DND-41 (cell line): ENCODE results near the gene MEGF6.
"Not testable (repeated sequence)": the region's sequence is repeated elsewhere in the genome, so short reads cannot be mapped to it uniquely, and the experiment has no call there.

ENCODE experiments used
- ATAC-seq: fragments of 200-7000 bp; cut with Tn5 transposase; 3 replicates; pipeline ENCODE4 v1.9.1; 2021; ENCODE audit warnings: low read depth; ENCODE audit not compliant: insufficient read depth
- DNase-seq: peaks from one replicate; pipeline ENCODE4 v3.0.0-alpha.2; 2020
- H2AFZ ChIP-seq: 2 replicates; pipeline ENCODE4 v1.6.0; 2012; ENCODE audit warnings: low read depth, low read length
- H3K27ac ChIP-seq: 2 replicates; pipeline ENCODE4 v1.5.1; 2012; ENCODE audit warnings: low read length, inconsistent platforms
- H3K27me3 ChIP-seq: fragments of 200-600 bp; sonication (generic); 2 replicates; pipeline ENCODE4 v1.6.0; 2012; ENCODE audit warnings: low read length, mild to moderate bottlenecking, inconsistent platforms; ENCODE audit not compliant: insufficient read depth, poor library complexity
- H3K36me3 ChIP-seq: 2 replicates; pipeline ENCODE4 v1.5.1; 2012; ENCODE audit warnings: low read length, inconsistent platforms; ENCODE audit not compliant: insufficient read depth
- H3K4me1 ChIP-seq: 2 replicates; pipeline ENCODE4 v1.5.1; 2012; ENCODE audit warnings: mild to moderate bottlenecking, low read length; ENCODE audit not compliant: insufficient read depth
- H3K4me2 ChIP-seq: 2 replicates; pipeline ENCODE4 v1.6.0; 2012; ENCODE audit warnings: mild to moderate bottlenecking, moderate library complexity, low read length, inconsistent platforms; ENCODE audit not compliant: insufficient read depth
- H3K4me3 ChIP-seq, 2 experiments: fragments of 200-600 bp in 1 of 2; shearing (Covaris generic) in 1 of 2; 2 replicates each; pipeline ENCODE4 v1.5.1; 2012 to 2016; ENCODE audit warnings: inconsistent platforms in 2 of 2, low read length in 2 of 2, mild to moderate bottlenecking in 2 of 2, low read depth in 1 of 2, moderate library complexity in 1 of 2
- H3K79me2 ChIP-seq: 2 replicates; pipeline ENCODE4 v1.6.0; 2012; ENCODE audit warnings: low read length, inconsistent platforms; ENCODE audit not compliant: insufficient read depth
- H3K9ac ChIP-seq: 2 replicates; pipeline ENCODE4 v1.6.0; 2012; ENCODE audit warnings: low read depth, mild to moderate bottlenecking, inconsistent platforms, low read length, moderate library complexity
- H3K9me3 ChIP-seq: 2 replicates; pipeline ENCODE4 v1.5.1; 2012; ENCODE audit warnings: low read length, moderate library complexity, mild to moderate bottlenecking, inconsistent platforms; ENCODE audit not compliant: insufficient read depth, severe bottlenecking
- H4K20me1 ChIP-seq: 2 replicates; pipeline ENCODE4 v1.6.0; 2012; ENCODE audit warnings: low read length; ENCODE audit not compliant: insufficient read depth
- EZH2 ChIP-seq: IDR thresholded peaks from 3 replicates; pipeline ENCODE4 v1.6.1; 2012; ENCODE audit warnings: borderline replicate concordance, low read depth, mild to moderate bottlenecking, moderate library complexity, low read length, inconsistent platforms; ENCODE audit not compliant: severe bottlenecking
- TF ChIP-seq, protein P1 (sequence below): IDR thresholded peaks from 2 replicates; pipeline ENCODE4 v1.5.1; 2012; ENCODE audit warnings: borderline replicate concordance, low read length, moderate library complexity, mild to moderate bottlenecking; ENCODE audit not compliant: poor library complexity, severe bottlenecking; ENCODE audit errors: extremely low read depth

The MEGF6 gene

DNA sequence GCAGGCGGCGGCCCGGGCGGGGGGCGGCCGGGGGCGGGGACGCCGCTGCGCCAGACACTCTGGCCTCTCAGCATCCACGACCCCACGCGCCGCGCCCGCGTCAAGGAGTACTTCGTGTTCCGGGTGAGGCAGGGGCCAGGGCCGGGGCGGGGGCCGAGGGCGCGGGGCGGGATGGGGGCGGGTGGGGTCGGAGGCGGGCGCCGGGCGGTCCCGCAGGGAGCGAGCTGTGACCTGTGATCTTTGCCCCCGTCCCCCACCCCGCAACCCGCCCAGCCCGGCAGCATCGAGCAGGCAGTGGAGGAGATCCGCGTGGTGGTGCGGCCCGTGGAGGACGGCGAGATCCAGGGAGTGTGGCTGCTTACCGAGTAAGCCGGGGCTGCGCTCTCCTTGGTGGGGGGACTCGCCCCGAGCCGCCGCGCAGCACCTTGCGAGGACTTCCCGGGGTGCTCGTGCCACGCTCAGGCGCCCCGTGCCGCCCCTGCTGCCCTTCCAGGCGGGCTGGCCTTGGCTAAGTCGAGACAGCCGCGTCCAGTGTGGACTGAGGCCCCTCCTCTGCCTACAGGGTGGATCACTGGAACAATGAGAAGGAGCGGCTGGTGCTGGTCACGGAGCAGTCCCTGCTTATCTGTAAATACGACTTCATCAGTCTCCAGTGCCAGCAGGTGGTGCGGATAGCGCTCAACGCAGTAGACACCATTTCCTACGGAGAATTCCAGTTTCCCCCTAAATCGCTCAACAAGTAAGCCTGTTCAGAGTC is 14.0 kb upstream of the MEGF6 start:
- Histone ChIP-seq H3K79me2 (peaks cover 9% of the 10 kb centered on the region), H3K4me1 (peaks cover 24% of the 10 kb centered on the region), H3K9me3 (no peaks in the 10 kb centered on the region), H3K4me2 (peak overlapping the region; percentile 92), H3K27ac (peak overlapping the region; percentile 41), H3K36me3 (peaks cover 31% of the 10 kb centered on the region), H3K27me3 (no peaks in the 10 kb centered on the region), H2AFZ (peak overlapping the region; percentile 45; the same call in 1 of the 2 replicates), H3K9ac (peak overlapping the region; percentile 59), H4K20me1 (peaks cover 8% of the 10 kb centered on the region; the same call in 1 of the 2 replicates), H3K4me3 (peak overlapping the region; percentile 34 to 97; a peak in 3 of 4 replicates)
- peak; percentile 20 for ATAC-seq
- DNase-seq = no peak
- TF ChIP-seq EZH2 = no peak
- TF ChIP-seq, protein P1, sequence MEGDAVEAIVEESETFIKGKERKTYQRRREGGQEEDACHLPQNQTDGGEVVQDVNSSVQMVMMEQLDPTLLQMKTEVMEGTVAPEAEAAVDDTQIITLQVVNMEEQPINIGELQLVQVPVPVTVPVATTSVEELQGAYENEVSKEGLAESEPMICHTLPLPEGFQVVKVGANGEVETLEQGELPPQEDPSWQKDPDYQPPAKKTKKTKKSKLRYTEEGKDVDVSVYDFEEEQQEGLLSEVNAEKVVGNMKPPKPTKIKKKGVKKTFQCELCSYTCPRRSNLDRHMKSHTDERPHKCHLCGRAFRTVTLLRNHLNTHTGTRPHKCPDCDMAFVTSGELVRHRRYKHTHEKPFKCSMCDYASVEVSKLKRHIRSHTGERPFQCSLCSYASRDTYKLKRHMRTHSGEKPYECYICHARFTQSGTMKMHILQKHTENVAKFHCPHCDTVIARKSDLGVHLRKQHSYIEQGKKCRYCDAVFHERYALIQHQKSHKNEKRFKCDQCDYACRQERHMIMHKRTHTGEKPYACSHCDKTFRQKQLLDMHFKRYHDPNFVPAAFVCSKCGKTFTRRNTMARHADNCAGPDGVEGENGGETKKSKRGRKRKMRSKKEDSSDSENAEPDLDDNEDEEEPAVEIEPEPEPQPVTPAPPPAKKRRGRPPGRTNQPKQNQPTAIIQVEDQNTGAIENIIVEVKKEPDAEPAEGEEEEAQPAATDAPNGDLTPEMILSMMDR = no peak

DNA sequence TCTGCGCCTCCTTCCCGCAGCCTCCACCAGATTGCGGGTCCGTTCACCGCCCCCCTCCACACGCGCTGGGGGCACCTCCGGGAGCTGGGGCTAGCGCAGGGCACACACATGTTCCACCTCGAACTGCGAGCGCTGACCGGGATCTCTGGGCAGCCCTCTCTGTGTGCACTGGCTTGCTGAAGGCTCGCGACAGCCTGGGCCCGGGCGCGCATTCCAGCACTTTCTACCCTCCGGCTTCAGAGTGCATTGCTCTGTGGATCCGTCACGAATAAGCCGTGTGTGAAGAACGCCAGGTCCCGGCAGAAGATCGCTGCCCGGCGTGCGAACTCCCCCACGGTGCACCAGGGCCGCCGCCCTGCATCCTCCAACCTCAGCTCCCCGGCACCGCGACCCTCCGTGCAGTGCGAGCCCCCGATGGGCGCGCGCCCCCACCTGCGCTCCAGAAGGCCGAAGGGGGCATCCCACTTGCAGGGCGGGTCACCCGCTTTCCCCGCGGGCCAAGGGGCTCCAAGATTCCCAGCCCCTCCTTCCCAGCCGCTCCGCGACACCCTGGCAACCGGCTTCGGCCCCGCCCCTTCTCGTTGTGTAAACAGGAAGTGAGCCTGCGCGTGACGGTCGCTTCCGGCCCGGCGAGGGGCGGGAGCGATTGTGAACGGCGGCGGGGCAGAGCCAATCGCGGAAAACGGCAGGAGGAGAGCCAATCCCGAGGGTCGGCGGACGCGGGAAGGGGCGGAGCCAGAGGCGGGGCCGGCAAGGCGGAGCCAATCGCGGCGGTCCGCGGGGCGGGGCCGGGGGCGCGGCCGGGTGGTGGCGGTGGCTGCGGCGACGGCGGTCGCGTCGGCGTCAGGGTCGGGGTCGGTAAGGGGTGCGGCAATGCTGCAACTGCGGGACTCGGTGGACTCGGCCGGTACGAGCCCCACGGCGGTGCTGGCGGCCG is 13.2 kb upstream of the MEGF6 start, which contains the start of gene TPRG1L:
TSS of gene TPRG1L (plus strand) at position 816 of the 937 bp plus-strand sequence. CDS start at position 874, 58 bp downstream.
- Histone ChIP-seq H4K20me1 (peaks cover 5% of the 10 kb centered on the region; the same call in 1 of the 2 replicates), H3K4me3 (peak within 1 kb of the TSS; percentile 92 to 97), H3K9me3 (no peaks in the 10 kb centered on the region), H3K4me1 (peaks cover 24% of the 10 kb centered on the region), H3K27ac (peak within 1 kb of the TSS; percentile 70), H3K27me3 (no peaks in the 10 kb centered on the region), H3K79me2 (peaks cover 9% of the 10 kb centered on the region), H2AFZ (peak within 1 kb of the TSS; percentile 94), H3K36me3 (peaks cover 22% of the 10 kb centered on the region), H3K4me2 (peak within 1 kb of the TSS; percentile 92), H3K9ac (peak within 1 kb of the TSS; percentile 59)
- ATAC-seq (peak; percentile 94), DNase-seq (peak; percentile 98)
- TF ChIP-seq, protein P1 = no peak
- no peak for TF ChIP-seq EZH2

GRCh38 chr1:3623441-3624199 is 12.3 kb upstream of the MEGF6 start:
- ATAC-seq (no peak), DNase-seq (no peak)
- H4K20me1 ChIP-seq = peaks cover 9% of the 10 kb centered on the region; the same call in 1 of the 2 replicates
- H3K36me3 ChIP-seq = peaks cover 15% of the 10 kb centered on the region
- H3K9ac ChIP-seq = peak overlapping the region; percentile 59
- no peaks in the 10 kb centered on the region for H3K27me3 ChIP-seq
- no peaks in the 10 kb centered on the region for H3K9me3 ChIP-seq
- peak overlapping the region; percentile 70; the same call in 1 of the 2 replicates for H3K27ac ChIP-seq
- peaks cover 28% of the 10 kb centered on the region for H3K4me1 ChIP-seq
- peaks cover 9% of the 10 kb centered on the region for H3K79me2 ChIP-seq
- H3K4me3 ChIP-seq = peak overlapping the region; percentile 92 to 97
- H3K4me2 ChIP-seq = peak overlapping the region; percentile 92
- peak overlapping the region; percentile 94 for H2AFZ ChIP-seq
- TF ChIP-seq EZH2 = no peak
- TF ChIP-seq, protein P1 = no peak

GRCh38 chr1:3622102-3622501 is 10.8 kb upstream of the MEGF6 start:
- not testable (repeated sequence) for ATAC-seq, DNase-seq

More at GRCh38 chr1:3622102-3622501, 10.8 kb upstream of the MEGF6 start:
- H3K79me2 ChIP-seq, H3K4me3 ChIP-seq, H3K9me3 ChIP-seq, H3K36me3 ChIP-seq, H4K20me1 ChIP-seq, H3K27ac ChIP-seq, H2AFZ ChIP-seq, H3K4me2 ChIP-seq, H3K27me3 ChIP-seq, H3K9ac ChIP-seq: not testable (repeated sequence)
- peaks cover 28% of the 10 kb centered on the region for H3K4me1 ChIP-seq
